ENCODE measurements around the gene KRT79. TPM values are rescaled to one million over a fixed set of nuclear protein-coding genes. Genes with fewer than 3 reads are reported as not detected.

The KRT79 gene
- total and polyA plus RNA-seq, 9 of the 15 experiments (the other 6 are each of a cell fraction or from before 2014, with no cell fraction given), result 0.03 to 2.3 (median 0.23) TPM; not detected in 2

- no peak for TF ChIP-seq NCOA1 (IDR thresholded peaks at IDR 0.05; ENCODE audit: low read depth)
- no peak for TF ChIP-seq ZNF174 (CRISPR knock-in tag; IDR thresholded peaks at IDR 0.05)
- no peak for TF ChIP-seq SMAD2 (IDR thresholded peaks at IDR 0.05; ENCODE audit: low read depth, low read length)
Observed at GRCh38 chr12:52813885-52814709, 20.0 kb downstream of the KRT79 start, which contains the start of gene KRT4 (continued).

- ATAC-seq, result no peak
- Histone ChIP-seq H4K20me1 (replicated peaks; ENCODE audit: control insufficient read depth, insufficient read depth, low read length) (no peaks in the 10 kb centered on the region; the same call in 1 of the 2 replicates), H2AFZ (ENCODE audit: low read depth, low read length) (no peak overlapping the region), H3K79me2 (ENCODE audit: control insufficient read depth, insufficient read depth, low read length) (no peaks in the 10 kb centered on the region), H3K36me3 (ENCODE audit: control insufficient read depth, insufficient read depth, low read length) (no peaks in the 10 kb centered on the region), H3K4me3 (no peak overlapping the region), H3K27me3 (ENCODE audit: control insufficient read depth in 2 of 2, insufficient read depth in 2 of 2, low read length in 2 of 2) (peaks cover 25 to 53% of the 10 kb centered on the region in 2 experiments), H3K9ac (ENCODE audit: insufficient read depth in 1 of 2, low read depth in 2 of 2, low read length in 2 of 2) (no peak overlapping the region), H3K9me1 (ENCODE audit: control insufficient read depth, insufficient read depth, low read length) (peaks cover 2% of the 10 kb centered on the region), H3K4me1 (replicated peaks in 1 of 2; ENCODE audit: control insufficient read depth in 2 of 2, insufficient read depth in 2 of 2, low read length in 2 of 2) (no peaks in the 10 kb centered on the region; a peak in 2 of 5 replicates), H3K27ac (ENCODE audit: extremely low read depth, low read depth, low read length) (no peak overlapping the region), H3K4me2 (ENCODE audit: insufficient read depth, low read length) (no peak overlapping the region), H3K9me3 (replicated peaks; ENCODE audit: control insufficient read depth, insufficient read depth, low read depth, low read length) (no peaks in the 10 kb centered on the region)
- no peak for FAIRE-seq
- in situ Hi-C loops (cut with MboI) (no loop called here), intact Hi-C loops (cut with micrococcal nuclease) (no loop called here)
- BruUV-seq (replicated peaks), result no TSS peak
- 10% methylated on average over 10 of the region's 10 CpGs for WGBS (ENCODE audit: insufficient coverage, low coverage, missing lambda C conversion rate)
- CTCF ChIA-PET (ENCODE audit: low intra/inter-chr PET ratio), result no interaction called here
- DNase-seq (ENCODE audit: extremely low read depth in 1 of 4, low spot score in 3 of 4), result no peak
- POLR2A ChIA-PET, result interaction anchor here (0.6 kb wide), 1 partner anchor 485 kb away, joined by 3 read pairs; no protein-coding TSS in a partner anchor
- TF ChIP-seq CTCFL (IDR thresholded peaks at IDR 0.05; ENCODE audit: borderline replicate concordance, insufficient read depth, low read depth, low read length, poor library complexity, severe bottlenecking), result no peak
- no peak for TF ChIP-seq THAP7 (CRISPR knock-in tag; IDR thresholded peaks at IDR 0.05)
- no peak for TF ChIP-seq ZKSCAN8 (CRISPR knock-in tag; IDR thresholded peaks at IDR 0.05)
- TF ChIP-seq HDAC6 (IDR thresholded peaks at IDR 0.05; ENCODE audit: low read depth, low read length), result no peak
- no peak for TF ChIP-seq ZC3H4 (CRISPR knock-in tag; IDR thresholded peaks at IDR 0.05; ENCODE audit: borderline replicate concordance)
- TF ChIP-seq NR1H2 (CRISPR knock-in tag; IDR thresholded peaks at IDR 0.05), result no peak
- TF ChIP-seq MBD2 (IDR thresholded peaks at IDR 0.05; ENCODE audit: borderline replicate concordance, low read depth), result no peak
- no peak for TF ChIP-seq CC2D1A (IDR thresholded peaks at IDR 0.05)
- no peak for TF ChIP-seq MITF (IDR thresholded peaks at IDR 0.05)
- no peak for TF ChIP-seq CBX8 (IDR thresholded peaks at IDR 0.05; ENCODE audit: borderline replicate concordance, extremely low read depth, low read depth, low read length, poor library complexity, severe bottlenecking)
- no peak for TF ChIP-seq WHSC1 (IDR thresholded peaks at IDR 0.05; ENCODE audit: low read length)
- no peak for TF ChIP-seq SMAD2 (IDR thresholded peaks at IDR 0.05; ENCODE audit: low read depth, low read length)
- no peak for TF ChIP-seq PURB (CRISPR knock-in tag; IDR thresholded peaks at IDR 0.05; ENCODE audit: low read depth)
Observed at GRCh38 chr12:52813203-52813819, 20.8 kb downstream of the KRT79 start.

Data from K562 (cell line).